ENCODE data around the gene TPO. TPM values are rescaled to one million over a fixed set of nuclear protein-coding genes. Genes with fewer than 3 reads are reported as not detected.
"Not testable (repeated sequence)": the region's sequence is repeated elsewhere in the genome, so short reads cannot be mapped to it uniquely, and the experiment has no call there.

Gene TPO
- polyA plus RNA-seq, result 10 to 100 TPM in 1 of 3 donors, 1 to 10 TPM in 2; 1.0 to 10.3 (median 9.2) TPM

DNA sequence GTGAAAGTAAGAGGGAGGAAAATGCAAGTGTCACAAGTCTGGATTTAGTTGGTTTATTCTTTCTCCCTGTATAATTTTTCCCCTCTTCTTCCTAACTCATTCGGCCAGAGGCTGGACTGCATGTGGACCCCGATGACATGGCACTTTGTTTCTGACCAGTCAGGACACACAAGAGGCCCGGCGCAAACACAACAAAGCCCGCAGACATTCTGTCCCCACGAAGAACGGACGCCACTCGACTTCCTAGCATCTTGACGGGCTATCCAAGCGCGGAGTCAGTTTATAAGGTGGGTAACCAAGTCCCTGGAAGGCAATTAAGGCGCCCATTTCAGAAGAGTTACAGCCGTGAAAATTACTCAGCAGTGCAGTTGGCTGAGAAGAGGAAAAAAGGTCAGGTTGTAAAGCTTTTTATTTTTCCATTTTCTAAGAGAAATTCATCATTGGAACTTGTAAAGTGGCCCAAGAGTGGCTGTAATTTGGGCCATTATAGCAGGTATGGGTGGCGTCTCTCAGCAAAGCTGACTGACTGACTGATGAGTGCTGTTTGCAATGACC is at the start of gene TPO:
Gene TPO (plus strand): TSS at position 308 of the 555 bp plus-strand sequence. CDS start 946 bp downstream, outside the sequence.
- 79 to 90% (median 88%) methylated on average over 15 of the region's 15 CpGs for WGBS, 3 donors
- H3K27ac ChIP-seq (ENCODE audit: low read depth, low read length), result no peak within 1 kb of the TSS

DNA sequence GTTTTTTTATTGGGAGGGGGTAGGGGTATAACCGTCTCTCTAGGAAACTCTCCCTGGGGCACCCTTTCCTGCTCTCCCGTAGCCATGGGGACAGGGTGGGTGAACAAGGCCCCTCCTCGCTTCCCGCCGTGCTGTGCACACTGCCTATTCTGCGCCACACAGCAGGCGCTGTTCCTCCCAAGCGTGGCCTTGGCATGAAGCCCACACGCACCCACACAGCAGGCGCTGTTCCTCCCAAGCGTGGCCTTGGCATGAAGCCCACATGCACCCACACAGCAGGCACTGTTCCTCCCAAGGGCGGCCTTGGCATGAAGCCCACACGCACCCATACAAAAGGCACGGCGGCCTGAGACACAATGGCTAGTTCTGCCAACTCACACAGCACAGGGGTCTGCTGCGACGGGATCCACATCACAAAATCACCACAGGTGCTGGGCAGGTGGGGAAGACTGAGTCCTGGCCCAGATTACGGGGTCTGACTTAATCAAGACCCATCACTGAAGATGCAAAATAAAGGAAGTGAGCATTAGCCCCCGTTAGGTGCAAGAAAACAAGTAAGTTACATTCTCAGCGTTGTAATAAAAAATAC is 46.6 kb upstream of the TPO start:
- H3K27ac ChIP-seq (ENCODE audit: low read depth, low read length), result no peak overlapping the region
- 31 to 67% (median 56%) methylated on average over 20 of the region's 20 CpGs for WGBS, 3 donors

DNA sequence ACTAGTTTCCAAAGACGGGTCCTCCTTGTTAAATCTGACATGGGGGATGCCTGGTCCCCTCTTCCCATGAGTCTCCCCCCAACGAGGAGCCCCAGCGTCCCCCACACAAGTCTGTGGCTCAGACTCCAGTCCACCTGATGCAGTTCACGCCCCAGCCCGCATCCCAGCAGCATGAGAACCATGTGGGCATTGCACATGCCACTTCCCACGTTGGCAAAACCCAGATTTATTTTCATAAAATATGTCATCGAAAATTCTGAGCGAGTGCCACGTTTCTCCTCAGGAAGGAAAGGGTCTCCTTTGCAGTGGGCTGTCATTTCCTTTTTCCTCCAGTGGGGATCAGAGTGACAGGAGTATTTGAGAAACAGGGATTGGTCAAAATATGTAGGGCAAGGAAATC is 45.7 kb upstream of the TPO start:
- WGBS, 3 donors, result 50 to 73% (median 61%) methylated on average over 9 of the region's 9 CpGs

DNA sequence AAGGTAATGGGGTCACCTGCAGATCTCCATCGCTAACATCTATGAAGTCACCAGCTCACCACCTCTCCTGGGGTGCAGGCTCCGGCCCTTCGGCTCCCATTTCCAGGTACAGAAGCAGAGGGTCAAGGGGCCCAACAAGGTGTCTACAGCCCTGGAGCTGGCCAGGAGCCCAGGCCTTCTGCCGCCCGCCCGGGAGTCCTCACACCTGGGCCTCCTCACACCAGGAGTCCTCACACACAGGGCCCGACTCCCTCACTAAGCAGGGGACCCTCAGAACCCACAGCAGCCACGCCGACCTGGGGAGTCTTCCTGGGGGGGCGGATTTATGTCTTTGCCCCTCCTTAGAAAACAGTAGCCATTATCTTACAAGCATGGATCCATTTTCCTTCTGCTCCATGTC is 43.4 kb upstream of the TPO start:
- WGBS, 3 donors, result 80 to 91% (median 89%) methylated on average over 10 of the region's 10 CpGs
- no peak overlapping the region for H3K27ac ChIP-seq (ENCODE audit: low read depth, low read length)

More for the DNA sequence above, 45.7 kb upstream of the TPO start:
- no peak overlapping the region for H3K27ac ChIP-seq (ENCODE audit: low read depth, low read length)

DNA sequence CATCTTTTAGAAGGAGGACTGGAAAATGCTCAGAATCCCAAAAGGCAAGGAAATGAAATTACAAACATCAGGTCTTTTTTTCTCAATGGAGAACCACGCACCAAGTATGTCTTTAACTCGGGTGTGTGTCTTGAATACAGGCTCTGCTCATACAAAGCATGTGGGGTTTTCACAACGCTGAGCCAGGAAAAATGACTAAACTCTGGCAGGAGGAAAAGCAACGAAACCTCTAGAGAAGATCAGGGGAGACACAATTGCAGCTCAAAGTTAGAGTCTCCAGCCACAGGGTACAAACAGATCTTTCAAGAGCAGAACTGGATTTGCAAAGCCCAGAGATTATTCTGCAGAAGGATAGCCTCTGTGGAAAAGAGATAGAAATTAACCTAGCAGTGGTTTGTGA is 42.8 kb upstream of the TPO start:
- H3K27ac ChIP-seq (ENCODE audit: low read depth, low read length), result no peak overlapping the region
- WGBS, 3 donors, result 55 to 64% (median 62%) methylated on average over 4 of the region's 4 CpGs

DNA sequence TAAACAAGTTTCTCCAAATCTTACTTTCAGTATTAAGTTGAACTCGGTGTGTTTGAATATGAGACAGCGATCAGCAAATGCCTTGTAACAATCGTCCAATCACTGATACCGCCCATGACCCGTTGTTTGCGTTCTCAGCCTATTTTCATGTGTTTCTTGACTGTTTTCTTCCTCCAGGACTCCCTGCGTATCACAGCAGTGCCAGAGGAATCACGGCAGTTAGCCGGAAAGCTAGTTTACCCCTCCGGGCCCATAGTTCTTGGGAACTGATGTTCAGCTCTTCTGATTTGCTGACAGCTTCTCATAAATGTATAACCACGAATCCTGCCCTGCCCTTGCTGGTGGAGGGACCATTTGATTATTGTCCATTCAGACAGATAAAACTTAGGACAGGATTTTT is 42.2 kb upstream of the TPO start:
- 59 to 88% (median 83%) methylated on average over 11 of the region's 11 CpGs for WGBS, 3 donors
- no peak overlapping the region for H3K27ac ChIP-seq (ENCODE audit: low read depth, low read length)

DNA sequence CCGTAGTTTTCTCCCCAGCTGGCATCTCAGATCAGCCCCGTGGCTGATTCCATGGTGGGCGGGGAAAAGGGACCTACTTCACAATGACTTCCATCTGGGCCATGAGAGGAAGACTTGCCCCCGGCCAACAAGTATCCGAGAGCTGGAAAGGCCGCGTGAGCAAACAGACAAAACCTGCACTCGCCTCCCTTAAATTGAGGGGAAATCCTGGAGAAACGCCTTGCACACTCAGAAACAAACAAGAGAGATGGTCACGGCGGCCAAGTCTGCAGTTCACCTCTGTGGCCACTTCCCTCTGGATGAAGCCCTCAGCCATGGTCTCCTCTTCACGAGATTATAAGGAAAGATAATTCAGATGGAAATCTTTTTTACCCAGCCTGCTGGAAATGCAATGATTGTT is 39.4 kb upstream of the TPO start:
- no peak overlapping the region for H3K27ac ChIP-seq (ENCODE audit: low read depth, low read length)
- WGBS, 3 donors, result 74 to 85% (median 77%) methylated on average over 12 of the region's 12 CpGs

DNA sequence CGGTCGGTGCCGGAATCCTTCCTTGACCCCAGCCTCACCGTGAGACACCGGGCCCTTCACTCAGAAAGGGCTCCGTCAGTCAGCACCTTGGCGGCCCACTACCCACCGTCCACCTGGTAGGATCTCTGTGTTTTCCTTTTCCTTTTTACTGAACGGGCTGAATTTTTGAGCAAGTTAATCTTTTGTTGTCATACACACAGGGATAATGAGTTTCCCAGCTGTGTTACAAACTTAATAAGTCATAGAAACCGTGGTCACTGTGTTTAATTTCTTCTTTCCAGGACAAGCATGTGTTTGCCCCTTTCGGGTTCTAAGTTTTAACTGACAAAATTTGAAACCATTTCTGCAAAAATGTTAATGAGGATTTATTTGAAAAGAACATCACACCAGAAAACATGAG is 39.0 kb upstream of the TPO start:
- 73 to 80% (median 76%) methylated on average over 11 of the region's 11 CpGs for WGBS, 3 donors
- no peak overlapping the region for H3K27ac ChIP-seq (ENCODE audit: low read depth, low read length)

DNA sequence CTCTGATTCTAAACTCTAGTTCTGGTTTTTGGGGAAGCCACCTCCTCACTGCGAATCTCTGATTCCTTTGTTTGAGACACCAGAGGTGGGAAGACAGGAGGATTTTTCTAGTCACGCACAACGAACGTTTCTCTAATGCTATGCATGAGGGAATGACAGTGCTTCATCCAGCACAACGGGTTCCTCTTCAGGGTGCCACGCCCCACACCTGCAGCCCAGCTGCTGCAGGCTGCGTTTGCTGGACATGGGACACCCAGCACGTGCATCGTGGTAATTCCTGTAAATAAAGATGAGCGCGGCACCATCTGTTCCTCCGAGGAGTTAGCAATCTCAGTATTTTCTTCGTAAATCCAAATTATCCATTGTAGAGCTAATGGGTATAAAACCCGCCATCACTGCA is 37.5 kb upstream of the TPO start:
- 79 to 87% (median 80%) methylated on average over 14 of the region's 14 CpGs for WGBS, 3 donors
- H3K27ac ChIP-seq (ENCODE audit: low read depth, low read length), result no peak overlapping the region

DNA sequence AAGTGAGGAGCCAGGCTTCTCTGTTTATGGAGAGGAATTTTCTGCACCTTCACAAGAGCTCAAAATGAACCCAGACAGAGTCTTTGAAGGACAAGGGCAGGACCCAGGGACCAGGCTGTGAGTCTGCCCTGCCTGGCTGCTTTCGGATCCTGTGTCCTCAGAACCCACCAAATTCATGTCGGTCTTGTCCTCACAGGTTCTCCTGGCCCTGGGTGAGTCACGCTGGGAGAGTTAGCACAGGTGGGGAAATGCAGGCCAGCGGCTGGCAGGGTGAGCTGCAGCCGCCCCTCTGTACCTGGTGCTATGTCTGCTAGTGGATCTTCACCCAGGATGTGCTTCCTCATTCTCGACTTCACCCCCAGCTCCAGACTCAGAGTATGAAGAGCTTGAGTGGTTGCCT is 35.8 kb upstream of the TPO start:
- WGBS, 3 donors, result 84 to 89% (median 84%) methylated on average over 6 of the region's 6 CpGs
- H3K27ac ChIP-seq (ENCODE audit: low read depth, low read length), result no peak overlapping the region

DNA sequence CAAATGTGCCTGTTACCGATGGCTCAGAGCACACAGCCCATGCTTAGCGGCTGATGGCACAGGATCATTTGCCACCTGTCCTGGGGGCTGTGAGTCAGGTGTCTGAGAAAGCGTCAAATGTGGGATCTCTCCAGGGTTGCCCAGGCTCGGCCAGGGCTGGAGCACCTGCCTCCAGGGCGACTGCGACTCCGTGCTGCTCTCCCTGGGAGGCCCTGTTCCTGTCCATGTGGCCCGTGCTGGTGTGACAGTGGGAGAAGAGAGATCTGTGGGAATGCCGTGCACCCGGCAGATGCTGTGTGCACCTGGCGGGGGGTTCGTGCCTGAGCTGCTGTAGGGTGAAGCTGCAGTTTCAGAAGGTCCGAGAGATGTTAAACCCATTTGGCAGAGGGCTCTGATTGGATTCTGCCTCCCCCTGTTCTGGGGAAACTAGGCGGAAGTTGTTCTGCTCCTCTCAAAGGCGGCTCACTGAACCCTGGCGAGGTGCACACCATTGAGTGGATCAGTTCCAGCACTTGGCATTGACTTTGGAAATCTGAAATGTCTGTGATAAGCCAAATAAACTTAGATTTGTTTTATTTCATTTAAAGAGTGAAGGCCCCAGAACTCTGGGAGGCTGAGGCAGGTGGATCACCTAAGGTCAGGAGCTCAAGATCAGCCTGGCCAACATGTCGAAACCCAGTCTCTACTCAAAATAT is 34.7 kb upstream of the TPO start:
- 57 to 86% (median 82%) methylated on average over 17 of the region's 17 CpGs for WGBS, 3 donors
- H3K27ac ChIP-seq (ENCODE audit: low read depth, low read length), result no peak overlapping the region

DNA sequence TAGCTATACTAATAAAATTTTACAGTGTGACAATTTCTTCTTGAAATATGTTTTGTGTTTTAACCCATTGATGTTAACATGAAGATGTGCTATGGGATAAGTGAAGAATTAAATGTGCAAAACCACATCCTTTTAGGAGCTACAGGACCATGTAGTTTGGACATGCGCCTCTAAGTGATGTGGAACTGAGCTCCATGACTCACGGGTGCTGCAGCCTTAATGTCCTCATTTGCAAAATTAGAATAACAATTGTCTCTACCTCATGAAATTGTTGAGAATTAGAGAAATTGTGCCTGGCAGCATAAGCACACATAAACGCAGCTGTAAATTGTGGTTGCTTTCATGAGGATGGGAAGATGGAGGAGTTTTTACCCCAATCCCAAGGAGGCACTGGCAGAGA is 31.6 kb upstream of the TPO start:
- H3K27ac ChIP-seq (ENCODE audit: low read depth, low read length), result no peak overlapping the region
- 81 to 88% (median 82%) methylated on average over 3 of the region's 3 CpGs for WGBS, 3 donors

DNA sequence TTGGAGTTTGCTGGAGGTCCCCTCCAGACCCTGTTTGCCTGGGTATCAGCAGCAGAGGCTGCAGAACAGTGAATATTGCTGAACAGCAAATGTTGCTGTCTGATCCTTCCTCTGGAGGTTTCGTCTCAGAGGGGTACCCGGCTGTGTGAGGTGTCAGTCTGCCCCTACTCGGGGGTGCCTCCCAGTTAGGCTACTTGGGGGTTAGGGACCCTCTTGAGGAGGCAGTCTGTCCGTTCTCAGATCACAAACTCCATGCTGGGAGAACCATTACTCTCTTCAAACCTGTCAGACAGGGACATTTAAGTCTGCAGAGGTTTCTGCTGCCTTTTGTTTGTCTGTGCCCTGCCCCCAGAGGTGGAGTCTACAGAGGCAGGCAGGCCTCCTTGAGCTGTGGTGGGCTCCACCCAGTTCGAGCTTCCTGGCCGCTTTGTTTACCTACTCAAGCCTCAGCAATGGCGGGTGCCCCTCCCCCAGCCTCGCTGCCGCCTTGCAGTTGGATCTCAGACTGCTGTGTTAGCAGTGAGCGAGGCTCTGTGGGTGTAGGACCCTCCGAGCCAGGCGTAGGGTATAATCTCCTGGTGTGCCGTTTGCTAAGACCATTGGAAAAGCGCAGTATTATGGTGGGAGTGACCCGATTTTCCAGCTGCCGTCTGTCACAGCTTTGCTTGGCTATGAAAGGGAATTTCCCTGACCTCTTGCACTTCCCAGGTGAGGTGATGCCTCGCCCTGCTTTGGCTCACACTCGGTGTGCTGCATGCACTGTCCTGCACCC is 25.1 kb upstream of the TPO start:
- WGBS, 3 donors, result 67 to 81% (median 76%) methylated on average over 16 to 18 of the region's 18 CpGs
- H3K27ac ChIP-seq (ENCODE audit: low read depth, low read length), result not testable (repeated sequence)

DNA sequence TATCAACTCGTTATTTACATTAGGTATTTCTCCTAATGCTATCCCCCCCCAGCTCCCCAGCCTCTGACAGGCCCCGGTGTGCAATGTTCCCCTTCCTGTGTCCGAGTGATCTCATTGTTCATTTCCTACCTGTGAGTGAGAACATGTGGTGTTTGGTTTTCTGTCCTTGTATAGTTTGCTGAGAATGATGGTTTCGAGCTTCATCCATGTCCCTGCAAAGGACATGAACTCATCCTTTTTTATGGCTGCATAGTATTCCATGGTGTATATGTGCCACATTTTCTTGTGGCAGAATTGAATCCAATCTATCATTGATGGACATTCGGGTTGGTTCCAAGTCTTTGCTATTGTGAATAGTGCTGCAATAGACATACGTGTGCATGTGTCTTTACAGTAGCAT is 23.1 kb upstream of the TPO start:
- 83 to 92% (median 85%) methylated on average over 6 of the region's 6 CpGs for WGBS, 3 donors
- H3K27ac ChIP-seq (ENCODE audit: low read depth, low read length), result not testable (repeated sequence)

DNA sequence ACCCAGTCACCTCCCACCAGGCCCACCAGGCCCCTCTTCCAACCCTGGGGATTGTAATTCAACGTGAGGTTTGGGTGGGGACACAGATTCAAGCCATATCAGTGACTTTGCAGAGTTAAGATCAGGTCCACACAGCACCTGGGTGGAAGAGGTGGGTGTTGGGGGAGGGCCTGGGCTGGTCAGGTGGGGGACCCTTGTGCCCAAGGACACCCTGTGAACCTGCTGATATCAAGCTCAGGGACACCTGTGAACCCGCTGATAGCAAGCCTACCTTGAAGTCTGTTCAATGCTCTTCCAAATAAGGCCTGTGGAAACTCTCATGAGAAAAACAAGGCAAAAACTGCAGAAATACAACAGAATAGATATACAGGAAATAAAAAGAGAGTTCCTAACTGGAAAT is 19.9 kb upstream of the TPO start:
- H3K27ac ChIP-seq (ENCODE audit: low read depth, low read length), result no peak overlapping the region

DNA sequence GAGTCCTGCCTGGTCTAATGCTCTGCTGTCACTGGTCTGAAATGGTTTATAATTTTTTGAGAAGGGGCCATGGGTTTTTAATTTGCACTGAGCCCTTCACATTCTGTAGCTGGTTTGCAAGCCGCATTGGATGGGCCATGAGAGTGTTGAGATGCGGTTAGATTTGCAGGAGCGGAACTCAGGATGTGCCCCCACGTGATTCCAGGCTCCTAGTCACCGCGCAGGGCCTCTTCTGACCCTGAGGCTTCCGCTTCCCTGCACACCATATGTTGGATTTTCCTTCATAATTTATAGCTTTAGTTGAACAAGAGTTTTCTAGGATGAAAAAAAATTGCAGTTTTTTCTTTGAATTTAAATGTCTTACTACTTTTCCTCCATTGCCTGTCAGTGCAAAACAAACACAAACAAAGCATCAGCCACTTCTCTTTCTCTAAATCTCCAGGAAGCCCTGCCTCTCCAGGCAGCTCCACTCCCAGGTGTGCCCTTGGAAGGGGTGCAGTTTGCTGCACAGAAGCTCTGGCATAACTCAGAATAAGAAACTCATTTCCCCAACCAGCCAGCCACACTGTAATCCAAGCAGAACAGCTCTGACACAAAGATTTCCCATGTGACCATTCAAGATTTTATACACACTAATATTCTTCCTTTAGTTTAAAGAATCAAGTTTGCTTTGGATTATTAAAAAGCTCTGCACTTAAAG is 18.4 kb upstream of the TPO start:
- 87 to 90% (median 89%) methylated on average over 7 of the region's 7 CpGs for WGBS, 3 donors
- no peak overlapping the region for H3K27ac ChIP-seq (ENCODE audit: low read depth, low read length)

More for the DNA sequence above, 19.9 kb upstream of the TPO start:
- whole genome bisulfite sequencing, 3 donors, result 53 to 91% (median 86%) methylated on average over 2 of the region's 2 CpGs

DNA sequence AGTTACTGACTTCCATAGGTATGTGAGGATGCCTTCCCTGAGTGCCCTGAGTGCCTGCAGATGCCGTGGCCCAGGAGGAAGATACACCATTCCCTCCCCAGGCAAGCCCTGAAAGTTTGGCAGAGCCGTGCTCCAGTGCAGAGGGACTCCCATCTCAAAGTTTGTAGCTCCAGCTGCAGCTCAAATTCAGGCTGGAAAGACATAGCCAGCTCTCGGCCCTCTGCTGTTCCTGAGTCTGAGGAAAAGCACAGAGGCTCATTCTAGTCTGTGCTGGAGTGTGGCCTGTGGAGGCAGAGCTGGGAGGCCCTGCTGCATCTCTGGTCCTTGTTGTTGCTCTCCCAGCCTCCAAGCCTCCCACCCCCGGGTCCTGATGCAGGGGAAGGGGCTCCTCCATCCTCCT is 15.9 kb upstream of the TPO start:
- 64 to 80% (median 66%) methylated on average over 4 of the region's 4 CpGs for whole genome bisulfite sequencing, 3 donors
- H3K27ac ChIP-seq (ENCODE audit: low read depth, low read length), result no peak overlapping the region

DNA sequence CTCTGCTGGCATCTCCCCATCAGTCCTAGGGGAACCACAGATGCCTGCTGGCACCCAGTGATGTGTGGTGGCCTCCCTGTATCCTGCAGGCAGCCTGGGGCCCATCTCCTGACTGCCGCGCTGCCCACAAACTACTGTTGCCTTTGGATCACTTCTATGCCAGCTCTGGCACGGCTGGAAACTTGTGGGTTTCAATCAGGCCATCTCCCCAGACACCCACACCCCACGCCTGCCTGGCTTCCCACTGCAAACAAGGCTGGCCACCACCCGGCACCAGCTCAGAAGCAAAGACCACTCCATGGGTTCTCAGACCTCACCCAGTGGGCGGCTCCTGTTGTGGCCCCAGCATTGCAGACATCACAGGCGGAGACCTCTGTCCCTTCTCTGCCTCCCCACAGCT is 15.1 kb upstream of the TPO start:
- 84 to 88% (median 88%) methylated on average over 7 of the region's 7 CpGs for WGBS, 3 donors
- H3K27ac ChIP-seq (ENCODE audit: low read depth, low read length), result no peak overlapping the region

All from adipose tissue (tissue), 3 donors.